ENCODE results near the gene ATP2B3.

DNA sequence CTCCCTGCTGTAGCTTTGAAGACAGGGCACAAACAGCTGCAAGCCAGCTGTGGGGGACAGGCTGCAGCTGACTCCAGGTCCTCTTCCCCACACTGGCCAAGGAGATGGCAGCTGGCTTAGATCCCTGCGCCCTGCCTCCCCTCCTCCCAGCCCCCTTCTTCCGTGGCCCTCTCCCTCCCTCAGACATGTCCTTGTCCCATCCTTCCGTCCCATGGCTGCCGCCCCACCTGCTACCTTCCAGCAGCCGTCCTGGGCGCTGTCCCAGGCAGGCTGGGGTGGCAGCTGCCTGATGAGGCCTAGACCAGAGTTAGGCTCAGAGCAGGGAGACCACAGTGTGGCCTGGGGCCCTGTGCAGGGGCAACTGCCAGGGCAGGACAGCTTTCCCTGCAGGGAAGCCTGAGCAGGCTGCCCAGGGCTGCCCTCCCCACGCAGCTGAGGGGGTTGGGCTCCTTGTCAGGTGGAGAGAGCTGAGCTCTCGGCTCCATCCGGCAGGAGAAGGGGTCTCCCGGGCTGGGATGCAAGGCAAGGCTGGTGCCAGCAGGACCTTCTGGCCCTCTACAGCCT is 26.0 kb upstream of the ATP2B3 start:
- TF ChIP-seq, protein P1, sequence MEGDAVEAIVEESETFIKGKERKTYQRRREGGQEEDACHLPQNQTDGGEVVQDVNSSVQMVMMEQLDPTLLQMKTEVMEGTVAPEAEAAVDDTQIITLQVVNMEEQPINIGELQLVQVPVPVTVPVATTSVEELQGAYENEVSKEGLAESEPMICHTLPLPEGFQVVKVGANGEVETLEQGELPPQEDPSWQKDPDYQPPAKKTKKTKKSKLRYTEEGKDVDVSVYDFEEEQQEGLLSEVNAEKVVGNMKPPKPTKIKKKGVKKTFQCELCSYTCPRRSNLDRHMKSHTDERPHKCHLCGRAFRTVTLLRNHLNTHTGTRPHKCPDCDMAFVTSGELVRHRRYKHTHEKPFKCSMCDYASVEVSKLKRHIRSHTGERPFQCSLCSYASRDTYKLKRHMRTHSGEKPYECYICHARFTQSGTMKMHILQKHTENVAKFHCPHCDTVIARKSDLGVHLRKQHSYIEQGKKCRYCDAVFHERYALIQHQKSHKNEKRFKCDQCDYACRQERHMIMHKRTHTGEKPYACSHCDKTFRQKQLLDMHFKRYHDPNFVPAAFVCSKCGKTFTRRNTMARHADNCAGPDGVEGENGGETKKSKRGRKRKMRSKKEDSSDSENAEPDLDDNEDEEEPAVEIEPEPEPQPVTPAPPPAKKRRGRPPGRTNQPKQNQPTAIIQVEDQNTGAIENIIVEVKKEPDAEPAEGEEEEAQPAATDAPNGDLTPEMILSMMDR (IDR thresholded peaks at IDR 0.05; ENCODE audit: low read length) = no peak
- TF ChIP-seq EZH2 (IDR thresholded peaks at IDR 0.05; ENCODE audit: borderline replicate concordance, low read length) = no peak

Measured in OCI-LY1 (cell line).